Astrocyte of the hippocampus (primary cell): ENCODE data around the gene PTPN20.

ENCODE experiments used
- DNase-seq: peaks from one replicate; pipeline ENCODE4 v3.0.0; 2011; ENCODE audit warnings: low read depth, low spot score

The PTPN20 gene

GRCh38 chr10:47020471-47020870 lies 109.2 kb downstream of the PTPN20 start:
- peak; percentile 31 for DNase-seq

- no peak for DNase-seq
These were observed 110.6 kb downstream of the PTPN20 start for GRCh38 chr10:47021850-47022249.

GRCh38 chr10:47022311-47023131 lies 111.3 kb downstream of the PTPN20 start:
- no peak for DNase-seq

GRCh38 chr10:47023237-47024045 lies 112.2 kb downstream of the PTPN20 start:
- no peak for DNase-seq

GRCh38 chr10:47024046-47024322 lies 112.8 kb downstream of the PTPN20 start:
- no peak for DNase-seq

GRCh38 chr10:47024399-47025252 lies 113.4 kb downstream of the PTPN20 start:
- DNase-seq = peak; percentile 76

GRCh38 chr10:47025253-47025539 lies 114.0 kb downstream of the PTPN20 start:
- DNase-seq = no peak

- DNase-seq = peak; percentile 31
These were observed 114.5 kb downstream of the PTPN20 start for GRCh38 chr10:47025540-47026300.

- no peak for DNase-seq
These were observed 115.3 kb downstream of the PTPN20 start for GRCh38 chr10:47026301-47027107.

- DNase-seq = no peak
These were observed 116.0 kb downstream of the PTPN20 start for GRCh38 chr10:47027108-47027783.

- no peak for DNase-seq
These were observed 116.6 kb downstream of the PTPN20 start for GRCh38 chr10:47027784-47028260.

GRCh38 chr10:47028466-47028865 lies 117.2 kb downstream of the PTPN20 start:
- DNase-seq = no peak

- no peak for DNase-seq
These were observed 118.2 kb downstream of the PTPN20 start for GRCh38 chr10:47029181-47030009.

GRCh38 chr10:47030191-47030703 lies 119.0 kb downstream of the PTPN20 start:
- no peak for DNase-seq

GRCh38 chr10:47031211-47031900 lies 120.1 kb downstream of the PTPN20 start:
- DNase-seq = peak; percentile 13

- no peak for DNase-seq
These were observed 120.8 kb downstream of the PTPN20 start for GRCh38 chr10:47031901-47032465.

GRCh38 chr10:47033081-47033480 lies 121.9 kb downstream of the PTPN20 start:
- DNase-seq = no peak
